ELR (cell line): ENCODE results near the gene MDM2.
"Not testable (repeated sequence)": the region's sequence is repeated elsewhere in the genome, so short reads cannot be mapped to it uniquely, and the experiment has no call there.

Experiments
- DNase-seq: peaks from one replicate; pipeline ENCODE4 v3.0.0-alpha.2; 2015; ENCODE audit warnings: low read depth

MDM2 gene

GRCh38 chr12:68785823-68786222, 22.2 kb upstream of the MDM2 start:
- no peak for DNase-seq

- peak; percentile 17 for DNase-seq
These were observed 21.0 kb upstream of the MDM2 start for GRCh38 chr12:68786929-68787328.

DNA sequence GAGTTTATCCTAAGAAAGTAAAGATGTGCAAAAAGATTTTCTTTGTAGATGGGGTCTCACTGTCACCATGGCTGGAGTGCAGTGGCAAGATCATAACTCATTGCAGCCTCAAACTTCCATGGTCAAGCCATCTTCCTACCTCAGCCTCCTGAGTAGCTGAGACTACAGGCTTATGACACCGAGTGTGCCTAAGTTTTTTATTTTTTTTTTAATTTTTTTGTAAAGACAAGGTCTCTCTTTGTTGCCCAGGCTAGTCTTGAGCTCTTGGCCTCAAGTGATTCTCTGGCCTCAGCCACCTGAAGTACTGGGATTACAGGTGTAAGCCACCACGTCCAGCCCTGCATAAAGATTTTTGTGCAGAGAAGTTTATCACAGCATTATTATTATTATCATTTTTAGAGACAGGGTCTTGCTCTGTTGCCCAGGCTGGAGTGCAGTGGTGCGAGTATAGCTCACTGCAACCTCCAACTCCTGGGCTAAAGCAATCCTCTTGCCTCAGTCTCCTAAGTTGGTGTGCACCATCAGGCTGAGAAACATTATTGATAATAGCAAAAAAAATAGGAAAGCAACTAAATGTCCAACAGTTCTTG, 19.3 kb upstream of the MDM2 start:
- no peak for DNase-seq

DNA sequence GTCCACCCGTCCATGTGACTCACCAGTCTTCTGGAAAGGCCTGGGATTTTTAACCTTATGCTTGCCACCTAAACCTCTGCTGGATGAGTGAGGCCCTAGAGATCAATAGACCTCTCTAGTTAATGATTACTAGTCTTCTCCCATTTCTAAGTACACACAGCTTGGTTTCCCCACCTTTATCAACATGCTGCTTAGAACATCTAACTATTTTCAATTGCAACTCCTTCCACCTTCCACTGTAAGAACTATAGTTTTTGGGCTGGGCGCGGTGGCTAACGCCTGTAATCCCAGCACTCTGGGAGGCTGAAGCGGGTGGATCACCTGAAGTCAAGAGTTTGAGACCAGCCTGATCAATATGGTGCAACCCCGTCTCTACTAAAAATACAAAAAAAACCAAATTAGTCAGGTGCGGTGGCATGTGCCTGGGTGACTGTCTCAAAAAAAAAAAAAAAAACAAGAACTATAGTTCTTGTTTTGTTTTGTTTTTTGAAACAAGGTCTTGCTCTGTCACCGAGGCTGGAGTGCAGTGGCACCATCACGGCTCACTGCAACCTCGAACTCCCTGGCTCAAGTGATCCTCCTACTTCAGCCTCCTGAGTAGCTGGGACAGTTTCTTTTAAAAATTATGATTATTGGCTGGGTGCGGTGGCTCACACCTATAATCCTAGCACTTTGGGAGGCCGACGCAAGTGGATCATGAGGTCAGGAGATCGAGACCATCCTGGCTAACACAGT, 18.7 kb upstream of the MDM2 start:
- DNase-seq, result no peak

- no peak for DNase-seq
These were observed 17.7 kb upstream of the MDM2 start for GRCh38 chr12:68790081-68790951.

DNA sequence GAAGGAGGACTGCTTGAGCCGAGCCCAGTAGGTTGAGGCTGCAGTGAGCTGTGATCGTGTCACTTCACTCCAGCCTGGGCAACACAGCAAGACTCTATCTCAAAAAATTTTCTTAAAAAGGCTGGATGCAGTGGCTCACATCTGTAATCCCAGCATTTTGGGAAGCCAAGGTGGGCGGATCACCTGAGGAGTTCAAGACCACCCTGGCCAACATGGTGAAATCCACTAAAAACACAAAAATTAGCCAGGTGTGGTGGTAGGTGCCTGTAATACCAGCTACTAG, 17.1 kb upstream of the MDM2 start:
- DNase-seq, result no peak

DNA sequence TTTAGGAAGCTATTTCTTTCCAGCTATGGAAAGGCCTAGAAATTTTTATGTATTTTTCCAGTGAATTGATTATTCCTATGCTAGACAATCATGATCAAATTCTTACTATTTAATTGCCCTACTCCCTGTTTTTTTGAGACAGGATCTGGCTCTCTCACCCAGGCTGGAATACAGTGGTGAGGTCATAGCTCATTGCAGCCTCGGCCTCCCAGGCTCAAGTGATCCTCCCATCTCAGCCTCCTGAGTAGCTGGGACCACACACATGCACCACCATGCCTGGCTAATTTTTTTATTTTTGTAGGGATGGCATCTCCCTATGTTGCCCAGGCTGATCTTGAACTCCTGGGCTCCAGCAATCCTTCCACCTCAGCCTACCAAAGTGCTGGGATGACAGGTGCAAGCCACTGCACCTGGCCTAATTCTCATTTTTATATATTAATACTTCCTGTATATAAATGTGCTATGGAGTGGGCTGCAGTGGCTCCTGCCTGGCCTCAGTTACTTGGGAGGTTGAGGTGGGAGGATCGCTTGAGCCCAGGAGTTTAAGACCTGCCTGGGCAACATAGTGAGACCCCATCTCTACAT, 16.0 kb upstream of the MDM2 start:
- no peak for DNase-seq

GRCh38 chr12:68792952-68793351, 15.0 kb upstream of the MDM2 start:
- peak; percentile 55 for DNase-seq

- no peak for DNase-seq
These were observed 14.5 kb upstream of the MDM2 start for GRCh38 chr12:68793436-68793835.

- DNase-seq, result no peak
These were observed 13.9 kb upstream of the MDM2 start for GRCh38 chr12:68793975-68794652.

GRCh38 chr12:68794653-68795251, 13.2 kb upstream of the MDM2 start:
- peak; percentile 86 for DNase-seq

DNA sequence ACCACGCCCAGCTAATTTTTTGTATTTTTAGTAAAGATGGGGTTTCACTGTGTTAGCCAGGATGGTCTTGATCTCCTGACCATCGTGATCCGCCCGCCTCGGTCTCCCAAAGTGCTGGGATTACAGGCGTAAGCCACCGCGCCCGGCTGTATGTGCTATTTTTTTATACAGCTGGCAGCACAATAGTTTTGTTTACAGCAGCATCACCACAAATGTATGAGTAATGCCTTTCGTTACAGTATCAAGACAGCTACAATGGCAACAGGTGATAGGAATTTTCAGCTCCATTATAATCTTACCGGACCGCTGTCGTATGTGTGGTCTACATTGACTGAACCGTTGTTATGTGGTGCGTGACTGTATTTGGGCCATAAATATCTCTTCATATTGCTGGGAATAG, 11.6 kb upstream of the MDM2 start:
- DNase-seq, result peak; percentile 20

- DNase-seq, result no peak
These were observed 9.1 kb upstream of the MDM2 start for GRCh38 chr12:68798882-68799234.

- DNase-seq, result no peak
These were observed 7.7 kb upstream of the MDM2 start for GRCh38 chr12:68800294-68800693.

GRCh38 chr12:68801124-68801523, 6.9 kb upstream of the MDM2 start:
- DNase-seq, result not testable (repeated sequence)

- DNase-seq, result not testable (repeated sequence)
These were observed 5.6 kb upstream of the MDM2 start for GRCh38 chr12:68802372-68802745.

DNA sequence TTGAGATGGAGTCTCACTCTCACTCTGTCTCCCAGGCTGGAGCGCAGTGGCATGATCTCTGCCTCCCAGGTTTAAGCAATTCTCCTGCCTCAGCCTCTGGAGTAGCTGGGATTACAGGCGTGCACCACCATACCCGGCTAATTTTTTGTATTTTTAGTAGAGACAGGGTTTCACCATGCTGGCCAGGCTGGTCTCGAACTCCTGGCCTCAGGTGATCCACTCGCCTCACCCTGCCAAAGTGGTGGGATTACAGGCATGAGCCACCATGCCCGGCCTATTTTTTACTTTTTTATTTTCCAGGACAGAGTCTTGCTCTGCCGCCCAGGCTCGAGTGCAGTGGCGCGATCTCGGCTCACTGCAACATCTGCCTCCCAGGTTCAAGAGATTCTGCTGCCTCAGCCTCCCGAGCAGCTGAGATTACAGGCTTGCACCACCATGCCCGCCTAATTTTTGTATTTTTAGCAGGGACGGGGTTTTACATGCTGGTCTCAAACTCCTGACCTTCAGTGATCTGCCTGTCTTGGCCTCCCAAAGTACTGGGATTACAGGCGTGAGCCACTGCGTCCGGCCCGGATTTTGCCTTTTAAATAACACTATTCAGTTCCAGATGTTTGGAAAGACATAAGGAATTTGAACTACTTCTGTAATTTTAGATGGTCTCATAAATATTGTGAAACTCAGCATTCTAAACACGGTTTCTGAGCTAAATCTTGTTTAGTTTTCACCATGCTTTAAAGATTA, 4.9 kb upstream of the MDM2 start:
- DNase-seq, result not testable (repeated sequence)

- no peak for DNase-seq
These were observed 3.9 kb upstream of the MDM2 start for GRCh38 chr12:68803948-68804656.

GRCh38 chr12:68804657-68805591, 3.1 kb upstream of the MDM2 start:
- no peak for DNase-seq
